Right atrium auricular region (tissue), 2 donors: ENCODE results near the gene TARP.
A peak's percentile ranks its signal among the peaks of the same experiment; 100 is the strongest.

Experiments
- DNase-seq: peaks from one replicate; pipeline ENCODE4 v3.0.0-alpha.2; 2019; ENCODE audit warnings: low spot score
- H3K27ac ChIP-seq, 2 donors: fragments of 200-600 bp; sonication (generic); 1 replicate in 1 of 2; 2 replicates in 1 of 2; pipeline ENCODE4 v1.5.1; 2016 to 2019
- H3K27me3 ChIP-seq, 2 donors: fragments of 200-600 bp; sonication (generic); one replicate each; pipeline versions ENCODE4 v1.5.1 to v1.6.0; 2017 to 2019
- H3K36me3 ChIP-seq: fragments of 200-600 bp; sonication (generic); one replicate; pipeline ENCODE4 v1.5.1; 2016
- H3K4me1 ChIP-seq, 2 donors: fragments of 200-600 bp; sonication (generic); one replicate each; pipeline versions ENCODE4 v1.5.1 to v1.6.0; 2017 to 2019
- H3K4me3 ChIP-seq, 2 donors: fragments of 200-600 bp; sonication (generic); 1 replicate in 1 of 2; 2 replicates in 1 of 2; pipeline ENCODE4 v1.5.1; 2017 to 2019; ENCODE audit warnings: mild to moderate bottlenecking in 1 of 2, moderate library complexity in 1 of 2
- H3K9me3 ChIP-seq, 2 donors: fragments of 200-600 bp; sonication (generic); one replicate each; pipeline ENCODE4 v1.5.1; 2019
- CTCF ChIP-seq, 2 donors: fragments of 200-600 bp; sonication (generic); IDR thresholded peaks; one replicate each; pipeline ENCODE4 v1.5.1; 2019; ENCODE audit warnings: antibody characterized with exemption in 2 of 2

TARP gene

GRCh38 chr7:38222481-38223096 is 50.8 kb downstream of the TARP start:
- Histone ChIP-seq H3K4me3 (no peak overlapping the region), H3K27me3 (no peaks in the 10 kb centered on the region), H3K9me3 (no peaks in the 10 kb centered on the region), H3K27ac (no peak overlapping the region), H3K36me3 (peaks cover 58% of the 10 kb centered on the region), H3K4me1 (no peaks in the 10 kb centered on the region)
- no peak for DNase-seq
- TF ChIP-seq CTCF (IDR thresholded peaks at IDR 0.05): peak; percentile 82 to 91

- Histone ChIP-seq H3K9me3 (no peaks in the 10 kb centered on the region), H3K36me3 (peaks cover 65% of the 10 kb centered on the region), H3K4me3 (no peak overlapping the region), H3K27me3 (no peaks in the 10 kb centered on the region), H3K4me1 (peaks cover 0 to 5% of the 10 kb centered on the region in 2 donors), H3K27ac (no peak overlapping the region)
- DNase-seq: no peak
- no peak for TF ChIP-seq CTCF (IDR thresholded peaks at IDR 0.05)
These were observed 53.0 kb downstream of the TARP start for GRCh38 chr7:38220452-38220851.

- TF ChIP-seq CTCF (IDR thresholded peaks at IDR 0.05): no peak
- Histone ChIP-seq H3K27me3 (no peaks in the 10 kb centered on the region), H3K9me3 (no peaks in the 10 kb centered on the region), H3K4me3 (no peak overlapping the region), H3K27ac (no peak overlapping the region), H3K36me3 (peaks cover 61% of the 10 kb centered on the region), H3K4me1 (peaks cover 0 to 12% of the 10 kb centered on the region in 2 donors)
- no peak for DNase-seq
These were observed 55.8 kb downstream of the TARP start for GRCh38 chr7:38217672-38218071.

- Histone ChIP-seq H3K4me1 (peaks cover 0 to 21% of the 10 kb centered on the region in 2 donors), H3K27ac (no peak overlapping the region), H3K27me3 (no peaks in the 10 kb centered on the region), H3K4me3 (no peak overlapping the region), H3K36me3 (peaks cover 55% of the 10 kb centered on the region), H3K9me3 (no peaks in the 10 kb centered on the region)
- DNase-seq: peak; percentile 87
- peak; percentile 86 to 97 for TF ChIP-seq CTCF (IDR thresholded peaks at IDR 0.05)
These were observed 57.4 kb downstream of the TARP start for GRCh38 chr7:38215735-38216670.

- Histone ChIP-seq H3K27me3 (no peaks in the 10 kb centered on the region), H3K36me3 (peaks cover 46% of the 10 kb centered on the region), H3K4me1 (peaks cover 0 to 21% of the 10 kb centered on the region in 2 donors), H3K27ac (no peak overlapping the region), H3K9me3 (no peaks in the 10 kb centered on the region), H3K4me3 (no peak overlapping the region)
- no peak for TF ChIP-seq CTCF (IDR thresholded peaks at IDR 0.05)
- no peak for DNase-seq
These were observed 58.3 kb downstream of the TARP start for GRCh38 chr7:38215115-38215514.
